A673 (cell line): ENCODE measurements around the gene KRTAP4-16. TPM values are rescaled to one million over a fixed set of nuclear protein-coding genes. Genes with fewer than 3 reads are reported as not detected.
"Not testable (repeated sequence)": the region's sequence is repeated elsewhere in the genome, so short reads cannot be mapped to it uniquely, and the experiment has no call there.

Experiments
- BruUV-seq: library from RNA; stranded (reverse); fragments of 400-500 nt; replicated peaks from 2 replicates; lab custom pipeline; 2021; lab: Mats Ljungman, UMichigan
- CTCF ChIA-PET: fragments of 300-600 bp; sonication (Branson Sonifier 250); formaldehyde crosslinking; loops from one replicate; lab custom pipeline; 2022; ENCODE audit warnings: antibody characterized with exemption; lab: Charles Lee
- POLR2A ChIA-PET: fragments of 300-600 bp; sonication (Branson Sonifier 250); formaldehyde crosslinking; loops from one replicate; lab custom pipeline; 2022; ENCODE audit warnings: antibody characterized with exemption; ENCODE audit not compliant: low non-redundant PET; lab: Charles Lee
- DNase-seq: peaks from one replicate; pipeline ENCODE4 v3.0.0-alpha.2; 2015; ENCODE audit warnings: low spot score
- H3K27ac ChIP-seq: fragments of 200-600 bp; sonication (generic); 2 replicates; pipeline ENCODE4 v1.5.1; 2016; ENCODE audit warnings: mixed run types, low read depth, mild to moderate bottlenecking, mixed read lengths, antibody characterized with exemption, low read length; ENCODE audit not compliant: poor library complexity, severe bottlenecking
- H3K27me3 ChIP-seq: fragments of 200-600 bp; sonication (generic); replicated peaks from 2 replicates; pipeline ENCODE4 v1.6.1; 2017; ENCODE audit warnings: mixed run types, low read depth, mild to moderate bottlenecking, mixed read lengths, antibody characterized with exemption, low read length; ENCODE audit not compliant: insufficient read depth, poor library complexity
- H3K36me3 ChIP-seq: fragments of 200-600 bp; sonication (generic); 2 replicates; pipeline ENCODE4 v1.6.1; 2016; ENCODE audit warnings: mixed run types, mild to moderate bottlenecking, mixed read lengths, antibody characterized with exemption, low read length; ENCODE audit not compliant: insufficient read depth, poor library complexity, severe bottlenecking
- H3K4me1 ChIP-seq: fragments of 200-600 bp; sonication (generic); 2 replicates; pipeline ENCODE4 v1.6.1; 2017; ENCODE audit warnings: mixed run types, mild to moderate bottlenecking, mixed read lengths, antibody characterized with exemption, low read length; ENCODE audit not compliant: insufficient read depth, poor library complexity, severe bottlenecking
- H3K4me3 ChIP-seq: fragments of 200-600 bp; sonication (generic); 2 replicates; pipeline ENCODE4 v1.5.1; 2016; ENCODE audit warnings: low read depth, mixed run types, mild to moderate bottlenecking, mixed read lengths, low read length; ENCODE audit not compliant: poor library complexity, severe bottlenecking
- H3K9me3 ChIP-seq: fragments of 200-600 bp; sonication (generic); 2 replicates; pipeline ENCODE4 v1.6.1; 2016; ENCODE audit warnings: mixed run types, low read depth, mild to moderate bottlenecking, mixed read lengths, antibody characterized with exemption, low read length; ENCODE audit not compliant: poor library complexity, severe bottlenecking
- EZH2 ChIP-seq: fragments of 200-600 bp; sonication (generic); IDR thresholded peaks from 2 replicates; pipeline ENCODE4 v1.6.1; 2017; ENCODE audit warnings: borderline replicate concordance, low read depth, mild to moderate bottlenecking, mixed read lengths, antibody characterized with exemption, low read length; ENCODE audit not compliant: poor library complexity, severe bottlenecking
- intact Hi-C: fragments of 100-400 bp; cut with micrococcal nuclease; formaldehyde crosslinking; loops from one replicate; pipeline ENCODE4 v1.10.0; 2022; ENCODE audit not compliant: unreplicated experiment
- total RNA-seq: library from RNA; stranded (reverse); gene quantifications from 2 replicates; pipeline ENCODE4 v1.2.3, GENCODE V29; 2021
- TF ChIP-seq, protein P1 (sequence below): fragments of 300-800, 200-600 bp; sonication (generic); conservative IDR thresholded peaks from 2 replicates; pipeline ENCODE4 v1.5.1; 2017; ENCODE audit warnings: low read depth, mild to moderate bottlenecking, antibody characterized with exemption, low read length, moderate library complexity, mixed read lengths

Gene KRTAP4-16
- total RNA-seq, 1 experiment from 2014 or later: not detected

DNA sequence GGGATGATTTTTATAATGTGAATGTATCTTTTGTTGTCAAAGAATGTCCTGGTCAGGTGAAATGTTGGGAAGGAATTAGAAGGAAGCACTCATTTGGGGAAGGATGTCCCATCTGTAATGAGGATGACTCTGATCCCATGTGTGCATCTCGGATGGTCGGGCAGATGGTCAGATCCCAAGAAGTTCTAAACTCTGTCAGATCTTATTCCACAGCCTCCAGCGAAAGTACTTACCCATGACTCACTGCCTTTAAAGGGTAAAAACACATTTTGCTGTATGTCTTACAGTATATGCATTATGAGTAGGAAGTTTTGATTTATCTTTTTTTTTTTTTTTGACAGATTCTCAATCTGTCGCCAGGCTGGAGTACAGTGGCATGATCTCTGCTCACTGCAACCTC is 16.7 kb upstream of the KRTAP4-16 start:
- Histone ChIP-seq H3K4me1 (no peaks in the 10 kb centered on the region), H3K36me3 (no peaks in the 10 kb centered on the region), H3K4me3 (no peak overlapping the region), H3K9me3 (no peaks in the 10 kb centered on the region), H3K27me3 (no peaks in the 10 kb centered on the region), H3K27ac (no peak overlapping the region)
- ChIA-PET POLR2A (no interaction called here), CTCF (no interaction called here)
- intact Hi-C loops: no loop called here
- no peak for DNase-seq
- BruUV-seq: no TSS peak
- TF ChIP-seq EZH2: no peak
- TF ChIP-seq, protein P1, sequence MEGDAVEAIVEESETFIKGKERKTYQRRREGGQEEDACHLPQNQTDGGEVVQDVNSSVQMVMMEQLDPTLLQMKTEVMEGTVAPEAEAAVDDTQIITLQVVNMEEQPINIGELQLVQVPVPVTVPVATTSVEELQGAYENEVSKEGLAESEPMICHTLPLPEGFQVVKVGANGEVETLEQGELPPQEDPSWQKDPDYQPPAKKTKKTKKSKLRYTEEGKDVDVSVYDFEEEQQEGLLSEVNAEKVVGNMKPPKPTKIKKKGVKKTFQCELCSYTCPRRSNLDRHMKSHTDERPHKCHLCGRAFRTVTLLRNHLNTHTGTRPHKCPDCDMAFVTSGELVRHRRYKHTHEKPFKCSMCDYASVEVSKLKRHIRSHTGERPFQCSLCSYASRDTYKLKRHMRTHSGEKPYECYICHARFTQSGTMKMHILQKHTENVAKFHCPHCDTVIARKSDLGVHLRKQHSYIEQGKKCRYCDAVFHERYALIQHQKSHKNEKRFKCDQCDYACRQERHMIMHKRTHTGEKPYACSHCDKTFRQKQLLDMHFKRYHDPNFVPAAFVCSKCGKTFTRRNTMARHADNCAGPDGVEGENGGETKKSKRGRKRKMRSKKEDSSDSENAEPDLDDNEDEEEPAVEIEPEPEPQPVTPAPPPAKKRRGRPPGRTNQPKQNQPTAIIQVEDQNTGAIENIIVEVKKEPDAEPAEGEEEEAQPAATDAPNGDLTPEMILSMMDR: no peak

DNA sequence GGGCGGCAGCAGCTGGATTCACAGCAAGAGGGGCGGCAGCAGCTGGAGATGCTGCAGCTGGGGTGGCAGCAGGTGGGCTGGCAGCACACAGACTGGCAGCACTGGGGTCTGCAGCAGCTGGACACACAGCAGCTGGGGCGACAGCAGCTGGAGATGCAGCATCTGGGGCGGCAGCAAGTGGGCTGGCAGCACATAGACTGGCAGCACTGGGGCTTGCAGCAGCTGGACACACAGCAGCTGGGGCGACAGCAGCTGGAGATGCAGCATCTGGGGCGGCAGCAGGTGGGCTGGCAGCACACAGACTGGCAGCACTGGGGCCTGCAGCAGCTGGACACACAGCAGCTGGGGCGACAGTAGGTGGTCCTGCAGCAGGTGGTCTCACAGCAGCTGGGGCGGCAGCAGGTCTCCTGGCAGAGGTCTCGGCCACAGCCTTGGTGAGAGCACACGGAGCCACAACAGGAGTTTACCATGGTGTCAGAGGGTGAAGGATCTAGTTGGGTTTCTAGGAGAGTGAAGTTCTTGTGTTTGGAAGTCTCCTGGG is 15.9 kb upstream of the KRTAP4-16 start, which contains the start of gene KRTAP4-11:
Gene KRTAP4-11, minus strand, starts transcription at position 528 of the 541 bp plus-strand sequence. Its CDS starts 58 bp downstream, at position 470.
- H3K9me3 ChIP-seq, BruUV-seq, H3K4me1 ChIP-seq, H3K27me3 ChIP-seq, H3K4me3 ChIP-seq, DNase-seq, POLR2A ChIA-PET, CTCF ChIA-PET, H3K27ac ChIP-seq, H3K36me3 ChIP-seq, intact Hi-C loops: not testable (repeated sequence)

DNA sequence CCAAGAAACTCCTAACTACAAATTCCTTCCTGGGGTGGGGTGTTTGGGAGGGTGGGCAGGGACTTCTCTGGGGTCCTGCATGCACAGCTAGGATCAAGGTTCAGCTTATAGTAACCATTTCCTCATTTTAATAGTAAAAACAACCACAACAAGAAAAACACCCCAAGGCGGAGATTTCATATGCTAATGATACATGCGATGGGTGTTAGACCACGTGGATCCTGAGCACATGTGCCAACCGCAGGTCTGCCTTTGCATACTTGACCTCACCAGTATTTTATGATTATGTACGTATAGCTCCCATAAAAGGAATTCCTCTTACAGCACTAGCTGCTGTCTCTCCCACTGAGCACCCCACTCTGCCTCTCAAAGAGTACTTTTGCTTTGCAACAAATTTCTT is 14.3 kb upstream of the KRTAP4-16 start:
- Histone ChIP-seq H3K9me3 (no peaks in the 10 kb centered on the region), H3K27me3 (no peaks in the 10 kb centered on the region), H3K4me1 (no peaks in the 10 kb centered on the region), H3K4me3 (no peak overlapping the region), H3K36me3 (no peaks in the 10 kb centered on the region), H3K27ac (no peak overlapping the region)
- POLR2A ChIA-PET: no interaction called here
- CTCF ChIA-PET: no interaction called here
- no TSS peak for BruUV-seq
- DNase-seq: no peak
- no peak for TF ChIP-seq EZH2
- TF ChIP-seq, protein P1: no peak
- intact Hi-C loops: no loop called here

DNA sequence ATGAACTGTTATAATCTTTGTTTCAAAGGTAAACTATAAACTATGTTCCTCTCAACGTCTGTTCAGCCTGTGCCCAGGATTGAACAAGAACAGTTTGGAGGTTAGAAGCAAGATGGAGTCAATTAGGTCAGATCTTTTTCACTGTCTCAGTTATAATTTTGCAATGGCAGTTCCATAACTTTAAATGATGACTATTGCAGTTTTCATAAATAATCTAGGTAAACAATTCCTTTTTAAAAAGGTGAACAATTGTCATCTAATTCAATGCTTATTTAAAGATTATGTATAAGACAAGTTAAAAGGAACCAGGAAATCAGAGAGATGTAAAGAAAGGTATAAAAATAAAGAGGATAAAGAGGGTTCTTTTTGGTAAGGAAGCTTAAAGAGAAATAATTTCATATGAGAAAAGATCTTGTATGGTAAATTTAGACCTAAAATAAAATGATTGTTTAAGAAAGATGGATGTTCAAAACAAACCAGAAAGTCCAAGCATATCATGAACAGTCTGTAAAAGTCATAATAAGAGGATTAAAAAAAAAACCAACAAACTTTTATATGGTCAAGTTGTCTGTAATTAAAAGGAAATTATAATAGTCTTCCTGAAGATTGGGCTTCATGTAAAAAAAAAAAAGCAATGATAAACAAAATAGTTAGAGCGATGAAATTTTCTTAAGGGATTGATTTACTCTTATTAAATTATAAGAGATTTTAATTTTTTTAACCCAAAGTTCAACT is 9.3 kb upstream of the KRTAP4-16 start:
- H3K4me1 ChIP-seq: no peaks in the 10 kb centered on the region
- TF ChIP-seq EZH2: no peak
- TF ChIP-seq, protein P1: no peak
- no peak for DNase-seq
- ChIA-PET POLR2A (no interaction called here), CTCF (no interaction called here)
- no peaks in the 10 kb centered on the region for H3K27me3 ChIP-seq
- no peak overlapping the region for H3K27ac ChIP-seq
- intact Hi-C loops: no loop called here
- no peak overlapping the region for H3K4me3 ChIP-seq
- no peaks in the 10 kb centered on the region for H3K36me3 ChIP-seq
- BruUV-seq: no TSS peak
- H3K9me3 ChIP-seq: no peaks in the 10 kb centered on the region

DNA sequence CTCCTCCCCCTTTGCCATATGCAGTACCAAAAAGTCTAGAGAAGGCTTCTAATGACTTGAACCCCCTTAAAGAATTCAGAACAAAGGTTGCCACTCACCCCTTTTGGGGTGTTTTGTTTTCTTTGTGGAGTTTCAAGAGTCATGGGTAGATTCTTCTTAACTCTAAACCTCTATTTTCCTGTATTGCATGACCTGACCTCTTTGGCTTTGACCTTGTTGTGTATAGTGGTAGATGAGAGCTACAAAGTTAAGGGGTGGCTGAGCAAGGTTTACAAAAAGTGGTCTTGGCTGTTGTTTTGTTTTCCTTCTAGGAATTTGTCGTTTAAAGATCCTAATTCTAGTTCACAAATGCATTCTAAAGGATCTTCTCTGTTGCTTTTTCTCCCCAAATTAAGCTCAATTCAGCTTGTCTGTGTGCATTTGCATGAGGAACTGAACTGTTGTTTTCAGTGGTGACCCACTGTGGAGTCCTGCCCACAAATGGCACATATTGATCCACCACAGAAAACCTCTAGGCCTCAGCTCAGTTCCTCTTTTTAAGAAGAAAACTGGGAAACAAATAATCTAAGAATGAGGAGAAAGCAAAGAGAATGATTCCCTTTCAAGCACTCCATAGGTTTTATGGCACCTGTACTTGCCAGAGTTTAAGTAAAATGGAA is 6.8 kb upstream of the KRTAP4-16 start:
- intact Hi-C loops, H3K27me3 ChIP-seq, H3K36me3 ChIP-seq, CTCF ChIA-PET, BruUV-seq, H3K4me3 ChIP-seq, H3K4me1 ChIP-seq, H3K27ac ChIP-seq, POLR2A ChIA-PET, DNase-seq, H3K9me3 ChIP-seq: not testable (repeated sequence)
